Measurements from ENCODE around the gene P2RX1.

GRCh38 chr17:3940965-3941698, 24.9 kb upstream of the P2RX1 start:
- TF ChIP-seq EZH2 (IDR thresholded peaks at IDR 0.05; ENCODE audit: borderline replicate concordance, low read length) (no peak), CTCF (IDR thresholded peaks at IDR 0.05; ENCODE audit: low read length) (no peak)
